HTR-8/SVneo (cell line): ENCODE measurements around the gene ZNF438.
"Not testable (repeated sequence)": the region's sequence is repeated elsewhere in the genome, so short reads cannot be mapped to it uniquely, and the experiment has no call there.

Experiments used
- DNase-seq: peaks from one replicate; pipeline ENCODE4 v3.0.0; 2011; ENCODE audit warnings: low spot score, mixed read lengths; ENCODE audit not compliant: insufficient read length
- FAIRE-seq: peaks from 2 replicates; lab custom pipeline; 2011; peaks lifted over from hg19 to GRCh38; lab: Jason Lieb, UNC

The ZNF438 gene

GRCh38 chr10:30795024-30795423 lies 236.6 kb downstream of the ZNF438 start:
- DNase-seq, FAIRE-seq: not testable (repeated sequence)
